Measurements from ENCODE around the gene PSPC1.
"Not testable (repeated sequence)": the region's sequence is repeated elsewhere in the genome, so short reads cannot be mapped to it uniquely, and the experiment has no call there.

The PSPC1 gene, protein sequence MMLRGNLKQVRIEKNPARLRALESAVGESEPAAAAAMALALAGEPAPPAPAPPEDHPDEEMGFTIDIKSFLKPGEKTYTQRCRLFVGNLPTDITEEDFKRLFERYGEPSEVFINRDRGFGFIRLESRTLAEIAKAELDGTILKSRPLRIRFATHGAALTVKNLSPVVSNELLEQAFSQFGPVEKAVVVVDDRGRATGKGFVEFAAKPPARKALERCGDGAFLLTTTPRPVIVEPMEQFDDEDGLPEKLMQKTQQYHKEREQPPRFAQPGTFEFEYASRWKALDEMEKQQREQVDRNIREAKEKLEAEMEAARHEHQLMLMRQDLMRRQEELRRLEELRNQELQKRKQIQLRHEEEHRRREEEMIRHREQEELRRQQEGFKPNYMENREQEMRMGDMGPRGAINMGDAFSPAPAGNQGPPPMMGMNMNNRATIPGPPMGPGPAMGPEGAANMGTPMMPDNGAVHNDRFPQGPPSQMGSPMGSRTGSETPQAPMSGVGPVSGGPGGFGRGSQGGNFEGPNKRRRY

DNA sequence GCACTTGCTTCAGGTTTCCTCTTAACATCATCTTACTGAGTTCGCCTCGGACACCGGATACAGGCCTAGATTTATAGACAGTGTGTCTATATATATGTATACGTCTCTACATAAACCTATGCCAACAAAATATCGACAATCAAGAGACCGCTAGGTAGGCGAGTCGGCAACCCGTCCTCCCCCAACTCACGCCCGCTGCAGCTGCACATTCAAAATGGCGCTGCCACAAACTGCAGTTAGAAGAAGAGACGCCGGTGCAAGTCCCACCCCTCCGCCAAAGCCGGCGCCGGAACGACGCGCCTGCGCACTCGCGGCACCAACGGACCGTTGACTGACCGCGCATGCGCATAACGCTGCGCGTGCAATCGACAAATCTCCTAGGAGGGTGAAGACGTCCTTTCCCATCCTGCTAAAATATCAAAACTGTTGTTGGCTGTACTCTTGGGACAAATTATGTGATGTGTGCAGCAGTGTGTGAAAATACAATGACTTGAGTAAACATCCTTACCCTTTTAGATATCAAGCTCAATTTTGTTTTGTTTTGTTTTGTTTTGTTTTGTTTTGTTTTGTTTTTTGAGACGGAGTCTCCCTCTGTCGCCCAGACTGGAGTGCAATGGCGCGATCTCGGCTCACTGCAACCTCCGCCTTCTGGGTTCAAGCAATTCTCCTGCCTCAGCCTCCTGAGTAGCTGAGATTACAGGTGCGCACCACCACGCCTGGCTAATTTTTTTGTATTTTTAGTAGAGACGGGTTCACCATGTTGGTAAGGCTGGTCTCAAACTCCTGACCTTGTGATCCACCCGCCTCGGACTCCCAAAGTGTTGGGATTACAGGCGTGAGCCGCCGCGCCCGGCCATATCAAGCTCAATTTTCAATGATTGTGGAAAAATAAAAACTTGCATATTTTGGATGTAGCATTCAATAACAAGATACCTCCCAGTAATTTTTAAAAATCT is at the start of gene PSPC1:
Gene PSPC1, minus strand, starts transcription at position 219 of the 956 bp plus-strand sequence. Its CDS starts 188 bp downstream, at position 31.
- TF ChIP-seq, protein P1, sequence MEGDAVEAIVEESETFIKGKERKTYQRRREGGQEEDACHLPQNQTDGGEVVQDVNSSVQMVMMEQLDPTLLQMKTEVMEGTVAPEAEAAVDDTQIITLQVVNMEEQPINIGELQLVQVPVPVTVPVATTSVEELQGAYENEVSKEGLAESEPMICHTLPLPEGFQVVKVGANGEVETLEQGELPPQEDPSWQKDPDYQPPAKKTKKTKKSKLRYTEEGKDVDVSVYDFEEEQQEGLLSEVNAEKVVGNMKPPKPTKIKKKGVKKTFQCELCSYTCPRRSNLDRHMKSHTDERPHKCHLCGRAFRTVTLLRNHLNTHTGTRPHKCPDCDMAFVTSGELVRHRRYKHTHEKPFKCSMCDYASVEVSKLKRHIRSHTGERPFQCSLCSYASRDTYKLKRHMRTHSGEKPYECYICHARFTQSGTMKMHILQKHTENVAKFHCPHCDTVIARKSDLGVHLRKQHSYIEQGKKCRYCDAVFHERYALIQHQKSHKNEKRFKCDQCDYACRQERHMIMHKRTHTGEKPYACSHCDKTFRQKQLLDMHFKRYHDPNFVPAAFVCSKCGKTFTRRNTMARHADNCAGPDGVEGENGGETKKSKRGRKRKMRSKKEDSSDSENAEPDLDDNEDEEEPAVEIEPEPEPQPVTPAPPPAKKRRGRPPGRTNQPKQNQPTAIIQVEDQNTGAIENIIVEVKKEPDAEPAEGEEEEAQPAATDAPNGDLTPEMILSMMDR (IDR thresholded peaks at IDR 0.05), result not testable (repeated sequence)

DNA sequence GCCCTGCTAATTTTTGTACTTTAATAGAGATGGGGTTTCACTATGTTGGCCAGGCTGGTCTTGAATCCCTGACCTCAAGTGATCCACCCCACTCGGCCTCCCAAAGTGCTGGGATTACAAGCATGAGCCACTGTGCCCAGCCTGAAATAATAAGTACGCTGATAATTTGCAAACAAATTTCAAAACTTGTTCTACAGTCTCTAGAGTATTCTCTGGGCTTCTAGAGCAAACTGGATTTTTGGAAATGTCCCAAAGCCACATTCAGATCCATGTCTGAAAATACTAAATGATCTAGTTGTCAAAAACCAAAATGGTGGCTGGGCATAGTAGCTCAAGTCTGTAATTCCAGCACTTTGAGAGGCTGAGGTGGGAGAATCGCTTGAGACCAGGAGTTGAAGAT is 39.9 kb upstream of the PSPC1 start:
- TF ChIP-seq, protein P1 (IDR thresholded peaks at IDR 0.05), result no peak

DNA sequence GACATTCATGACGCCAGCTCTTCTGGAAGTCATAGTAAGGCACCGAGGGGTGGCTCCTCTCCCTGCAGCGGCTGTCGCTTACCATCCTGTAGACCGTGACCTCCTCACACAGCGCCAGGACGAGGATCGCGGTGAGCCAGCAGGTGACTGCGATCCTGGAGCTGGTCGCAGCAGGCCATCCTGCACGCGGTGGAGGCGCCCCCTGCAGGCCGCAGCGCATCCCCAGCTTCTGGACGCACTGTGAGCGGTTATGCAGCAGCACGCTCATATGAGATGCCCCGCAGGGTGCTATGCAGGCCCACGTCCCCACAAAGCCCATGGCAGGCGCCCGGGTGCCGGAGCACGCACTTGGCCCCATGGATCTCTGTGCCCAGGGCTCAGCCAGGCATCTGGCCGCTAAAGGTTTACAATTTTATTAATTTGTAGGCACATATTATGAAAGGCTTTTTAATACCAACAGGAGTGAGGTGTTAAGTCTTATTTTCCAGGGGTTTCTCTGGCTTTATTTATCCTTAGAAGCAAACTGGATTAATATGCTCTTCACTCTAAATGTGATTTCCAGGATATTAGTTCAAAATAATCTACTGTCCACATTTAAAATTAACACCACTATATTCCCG is 35.6 kb upstream of the PSPC1 start:
- TF ChIP-seq, protein P1 (IDR thresholded peaks at IDR 0.05), result 0 out of 2 replicates have a peak, but pooled peaks have one; percentile 33

DNA sequence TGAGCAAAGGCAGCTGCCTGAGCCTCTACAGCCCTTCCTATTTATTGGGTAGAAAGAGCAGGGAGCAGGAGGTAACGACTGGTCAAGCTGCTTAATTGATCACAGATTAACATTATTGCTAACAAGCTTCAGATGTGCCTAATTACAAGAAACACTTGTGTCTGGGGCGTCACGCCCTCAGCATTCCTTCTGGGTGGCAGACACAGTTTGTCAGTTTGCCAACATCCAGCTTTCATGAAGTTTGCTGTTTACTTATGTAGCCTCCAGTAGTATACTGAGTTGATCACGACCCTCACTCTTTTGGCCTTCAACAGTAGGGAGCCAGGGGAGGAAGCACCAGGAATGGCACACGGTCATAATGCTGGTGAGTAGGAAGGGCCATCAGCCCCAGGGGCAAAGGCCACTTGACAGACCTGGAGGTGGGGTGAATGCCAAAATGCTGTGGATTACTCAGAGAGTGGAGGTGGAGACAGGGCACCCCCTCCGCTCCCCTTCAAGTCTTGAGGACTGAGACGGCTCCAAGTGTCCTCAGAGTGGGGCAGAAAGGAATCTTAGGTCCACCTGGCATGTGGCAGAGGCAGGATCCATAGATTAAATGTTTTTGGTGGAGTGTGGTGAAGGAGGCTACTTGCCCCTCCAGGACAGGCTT is 34.9 kb upstream of the PSPC1 start:
- TF ChIP-seq, protein P1 (IDR thresholded peaks at IDR 0.05), result no peak

DNA sequence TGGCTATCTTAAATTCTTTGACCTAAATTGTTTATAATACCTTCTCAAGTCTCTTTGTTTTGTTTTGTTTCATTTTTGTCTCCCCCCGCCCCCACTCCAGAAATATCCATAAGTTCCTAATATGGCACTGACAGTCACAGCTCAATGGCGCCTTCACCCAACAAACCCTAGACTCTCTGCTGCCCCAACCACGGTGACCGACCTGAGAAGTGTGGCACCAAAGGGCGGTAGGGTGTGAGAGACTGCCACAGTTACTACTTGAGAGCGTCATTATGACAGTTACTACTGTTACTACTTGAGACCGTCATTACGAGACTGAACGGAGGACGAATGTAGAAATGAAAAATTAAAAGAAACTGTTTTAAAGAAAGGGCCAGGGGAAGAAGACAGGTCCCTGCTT is 34.4 kb upstream of the PSPC1 start:
- TF ChIP-seq, protein P1 (IDR thresholded peaks at IDR 0.05), result no peak

DNA sequence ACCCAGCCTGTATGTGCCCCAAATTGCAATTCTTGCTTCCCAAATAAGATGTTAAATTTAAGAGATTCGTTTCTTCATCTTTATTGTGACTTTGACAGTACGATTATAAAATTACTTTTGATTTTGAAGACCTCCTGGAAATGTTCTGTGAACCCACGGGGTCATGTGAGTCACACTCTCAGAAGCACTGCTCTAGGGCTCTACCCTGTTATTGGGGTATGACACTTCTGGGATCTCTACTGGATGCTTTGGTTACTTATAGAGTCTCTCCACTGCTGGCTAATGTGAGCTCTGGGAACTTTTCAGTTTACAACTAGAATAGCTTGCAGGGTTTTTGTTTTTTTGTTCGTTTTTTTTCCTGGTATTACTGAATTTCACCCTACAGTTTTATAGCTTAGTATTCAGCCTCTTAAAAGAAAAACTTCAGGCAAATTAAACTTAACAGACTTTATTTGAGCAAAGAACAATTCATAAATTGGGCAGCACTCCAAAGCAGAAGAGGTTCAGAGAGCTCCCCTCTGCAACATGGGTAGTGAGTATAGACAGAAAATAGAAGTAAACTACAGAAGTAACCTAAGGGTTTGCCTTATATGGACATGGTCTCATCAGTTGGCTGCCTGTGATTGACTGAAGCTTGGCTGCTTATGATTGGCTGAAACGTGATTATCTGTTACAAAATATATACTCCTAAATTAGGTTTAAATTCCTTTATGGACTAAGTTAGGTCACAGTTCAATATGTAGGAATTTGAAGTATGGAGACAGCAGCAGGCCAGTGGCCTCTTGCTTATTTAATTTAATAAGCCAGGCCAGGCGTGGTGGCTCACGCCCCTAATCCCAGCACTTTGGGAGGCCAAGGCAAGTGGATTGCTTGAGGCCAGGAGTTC is 28.5 kb upstream of the PSPC1 start:
- TF ChIP-seq, protein P1 (IDR thresholded peaks at IDR 0.05), result no peak

All from LNCAP (cell line).